H9 (cell line): ENCODE measurements around the gene MYLK4. TPM values are rescaled to one million over a fixed set of nuclear protein-coding genes. Genes with fewer than 3 reads are reported as not detected.

Source experiments
- DNase-seq: peaks from one replicate; pipeline ENCODE4 v3.0.0-alpha.2; 2017
- H2AFZ ChIP-seq: one replicate; pipeline ENCODE4 v1.6.1; 2013; ENCODE audit warnings: mild to moderate bottlenecking, low read length, control low read depth, moderate library complexity
- H2AK5ac ChIP-seq: 2 replicates; pipeline ENCODE4 v1.6.1; 2013; ENCODE audit warnings: low read length, control low read depth, mixed read lengths; ENCODE audit not compliant: insufficient read length
- H2BK120ac ChIP-seq: one replicate; pipeline ENCODE4 v1.6.1; 2013; ENCODE audit warnings: low read depth, mild to moderate bottlenecking, low read length, control low read depth, inconsistent platforms; ENCODE audit not compliant: poor library complexity, severe bottlenecking
- H2BK12ac ChIP-seq: 2 replicates; pipeline ENCODE4 v1.6.1; 2013; ENCODE audit warnings: low read length, control low read depth, mixed read lengths, low read depth; ENCODE audit not compliant: insufficient read length
- H2BK15ac ChIP-seq: 2 replicates; pipeline ENCODE4 v1.6.1; 2013; ENCODE audit warnings: low read depth, low read length, control low read depth
- H2BK20ac ChIP-seq: one replicate; pipeline ENCODE4 v1.6.1; 2013; ENCODE audit warnings: low read depth, mild to moderate bottlenecking, low read length, control low read depth, inconsistent platforms; ENCODE audit not compliant: poor library complexity, severe bottlenecking
- H2BK5ac ChIP-seq: 2 replicates; pipeline ENCODE4 v1.6.1; 2013; ENCODE audit warnings: low read length, control low read depth, mixed read lengths; ENCODE audit not compliant: insufficient read length
- H3K14ac ChIP-seq: 2 replicates; pipeline ENCODE4 v1.6.1; 2013; ENCODE audit warnings: low read length, control low read depth; ENCODE audit not compliant: insufficient read depth
- H3K18ac ChIP-seq: 2 replicates; pipeline ENCODE4 v1.6.1; 2013; ENCODE audit warnings: low read depth, mild to moderate bottlenecking, mixed read lengths, low read length, control low read depth; ENCODE audit not compliant: insufficient read length
- H3K23ac ChIP-seq: 2 replicates; pipeline ENCODE4 v1.6.1; 2013; ENCODE audit warnings: low read length, control low read depth, mixed read lengths, low read depth; ENCODE audit not compliant: insufficient read length
- H3K23me2 ChIP-seq: 2 replicates; pipeline ENCODE4 v1.6.1; 2013; ENCODE audit warnings: low read depth, mild to moderate bottlenecking, mixed read lengths, low read length, control low read depth; ENCODE audit not compliant: insufficient read length, poor library complexity, severe bottlenecking
- H3K27ac ChIP-seq: 2 replicates; pipeline ENCODE4 v1.5.1; 2013; ENCODE audit warnings: low read length, control low read depth, mixed read lengths, low read depth; ENCODE audit not compliant: insufficient read length
- H3K27me3 ChIP-seq: 2 replicates; pipeline ENCODE4 v1.6.1; 2013; ENCODE audit warnings: low read length, control low read depth, inconsistent platforms; ENCODE audit not compliant: insufficient read depth
- H3K4ac ChIP-seq: 2 replicates; pipeline ENCODE4 v1.6.1; 2013; ENCODE audit warnings: low read depth, mild to moderate bottlenecking, control low read depth, inconsistent platforms, low read length, moderate library complexity
- H3K4me1 ChIP-seq: 2 replicates; pipeline ENCODE4 v1.6.1; 2013; ENCODE audit warnings: low read length, control low read depth, inconsistent platforms; ENCODE audit not compliant: insufficient read depth
- H3K4me2 ChIP-seq: 2 replicates; pipeline ENCODE4 v1.6.1; 2013; ENCODE audit warnings: low read length, control low read depth, mixed read lengths; ENCODE audit not compliant: insufficient read length, insufficient read depth
- H3K56ac ChIP-seq: 2 replicates; pipeline ENCODE4 v1.6.1; 2013; ENCODE audit warnings: low read depth, mild to moderate bottlenecking, mixed read lengths, low read length, control low read depth; ENCODE audit not compliant: insufficient read length
- H3K79me1 ChIP-seq: 2 replicates; pipeline ENCODE4 v1.6.1; 2013; ENCODE audit warnings: low read depth, mild to moderate bottlenecking, moderate library complexity, low read length, control low read depth, inconsistent platforms; ENCODE audit not compliant: insufficient read depth, poor library complexity, severe bottlenecking
- H3K79me2 ChIP-seq: 2 replicates; pipeline ENCODE4 v1.6.1; 2013; ENCODE audit warnings: low read length, control low read depth, inconsistent platforms; ENCODE audit not compliant: insufficient read depth
- H3K9ac ChIP-seq: 2 replicates; pipeline ENCODE4 v1.6.1; 2013; ENCODE audit warnings: low read length, control low read depth, mixed read lengths; ENCODE audit not compliant: insufficient read length; ENCODE audit errors: extremely low read depth
- H3K9me3 ChIP-seq: one replicate; pipeline ENCODE4 v1.6.1; 2013; ENCODE audit warnings: low read depth, low read length, inconsistent platforms; ENCODE audit not compliant: control insufficient read depth
- H3T11ph ChIP-seq: one replicate; pipeline ENCODE4 v1.6.1; 2013; ENCODE audit warnings: mild to moderate bottlenecking, low read length, control low read depth, inconsistent platforms
- H4K20me1 ChIP-seq: one replicate; pipeline ENCODE4 v1.6.1; 2013; ENCODE audit not compliant: control insufficient read depth, insufficient read length, insufficient read depth
- H4K5ac ChIP-seq: 2 replicates; pipeline ENCODE4 v1.6.1; 2013; ENCODE audit warnings: low read depth, mild to moderate bottlenecking, mixed read lengths, low read length, control low read depth; ENCODE audit not compliant: insufficient read length
- H4K8ac ChIP-seq: replicated peaks from 2 replicates; pipeline ENCODE4 v1.6.1; 2013; ENCODE audit warnings: low read length, control low read depth, mixed read lengths, low read depth; ENCODE audit not compliant: insufficient read length
- H4K91ac ChIP-seq: 2 replicates; pipeline ENCODE4 v1.6.1; 2013; ENCODE audit warnings: low read depth, mild to moderate bottlenecking, moderate library complexity, mixed read lengths, low read length, control low read depth; ENCODE audit not compliant: insufficient read length
- H3K27ac Mint-ChIP-seq, 3 experiments: 2 replicates in 2 of 3; 3 replicates in 1 of 3; pipeline ENCODE4 v1.8.0; 2020 to 2021; ENCODE audit warnings: mixed read lengths in 3 of 3, mild to moderate bottlenecking in 1 of 3, moderate library complexity in 1 of 3
- H3K27me3 Mint-ChIP-seq: 2 replicates; pipeline ENCODE4 v1.8.0; 2021; ENCODE audit warnings: low read depth, mild to moderate bottlenecking, moderate library complexity, mixed read lengths
- H3K36me3 Mint-ChIP-seq, 3 experiments: 2 replicates in 2 of 3; 3 replicates in 1 of 3; pipeline ENCODE4 v1.8.0; 2020 to 2021; ENCODE audit warnings: low read depth in 3 of 3, mixed read lengths in 3 of 3; ENCODE audit not compliant: insufficient read depth in 1 of 3
- H3K4me1 Mint-ChIP-seq, 2 experiments: 2 replicates each; pipeline ENCODE4 v1.8.0; 2020; ENCODE audit warnings: mixed read lengths in 2 of 2
- H3K4me3 Mint-ChIP-seq, 2 experiments: 2 replicates in 1 of 2; 3 replicates in 1 of 2; pipeline ENCODE4 v1.8.0; 2020 to 2021; ENCODE audit warnings: mild to moderate bottlenecking in 2 of 2, mixed read lengths in 2 of 2, moderate library complexity in 1 of 2
- H3K9me3 Mint-ChIP-seq, 2 experiments: 2 replicates in 1 of 2; 3 replicates in 1 of 2; pipeline ENCODE4 v1.8.0; 2020; ENCODE audit warnings: mild to moderate bottlenecking in 2 of 2, mixed read lengths in 2 of 2, moderate library complexity in 1 of 2
- WGBS: extraction: QIAGEN DNeasy Blood & Tissue Kit; methylation state at CpG from one replicate; pipeline ENCODE4 v1.1.7; 2013; ENCODE audit warnings: missing lambda C conversion rate, low lambda C conversion rate, mixed read lengths; ENCODE audit not compliant: insufficient read length; ENCODE audit errors: extremely low coverage; 5-methylcytosine and 5-hydroxymethylcytosine counted together
- total RNA-seq: library from RNA; stranded (reverse); gene quantifications from 2 replicates; pipeline ENCODE4 v1.2.1, GENCODE V29; 2021
- TF ChIP-seq, protein P1 (sequence below): fragments of 200-600 bp; sonication (generic); conservative IDR thresholded peaks from 3 replicates; pipeline ENCODE4 v1.8.0; 2021; ENCODE audit warnings: antibody characterized with exemption, mild to moderate bottlenecking

MYLK4 gene
- total RNA-seq, 1 experiment from 2014 or later = 0.28 TPM

DNA sequence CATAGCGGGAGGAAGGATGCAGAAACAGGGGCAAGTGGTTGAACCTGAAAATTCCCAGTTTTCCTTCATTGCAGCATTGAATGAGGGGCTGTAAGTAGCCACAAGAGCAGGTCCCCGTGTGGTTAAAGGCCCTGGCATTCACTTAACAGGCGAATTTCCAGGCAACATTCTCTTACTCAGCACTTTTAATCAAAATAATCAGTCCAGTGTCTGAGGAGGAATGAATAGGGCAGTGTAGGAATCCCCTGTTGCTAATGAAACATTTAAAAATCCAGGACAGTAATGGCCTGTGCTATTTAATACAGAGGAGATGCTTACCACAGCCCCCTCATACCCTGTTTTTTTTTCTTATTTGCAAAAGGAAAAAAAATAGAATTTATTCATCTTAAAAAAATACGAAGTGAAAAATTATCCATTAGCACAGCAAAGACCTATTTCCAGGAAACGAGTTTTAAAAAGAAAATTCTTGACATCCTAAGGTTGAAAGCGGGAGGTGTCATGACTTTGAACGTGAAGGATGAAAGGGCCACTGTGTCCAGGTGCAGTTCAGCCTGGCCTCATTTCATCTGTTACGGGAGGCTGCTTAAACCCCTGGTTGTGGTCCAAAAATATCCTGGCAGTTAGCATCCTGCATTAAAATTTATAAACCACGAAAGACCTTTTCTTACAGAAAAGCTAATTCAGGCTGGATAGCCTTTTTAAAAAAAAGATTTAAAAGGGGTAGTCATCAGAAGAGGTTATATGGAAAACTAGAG, 20.2 kb downstream of the MYLK4 start:
- Histone ChIP-seq H3K23me2 (no peaks in the 10 kb centered on the region), H2AFZ (no peak overlapping the region), H4K5ac (no peak overlapping the region), H3K4me1 (peaks cover 17% of the 10 kb centered on the region; the same call in 1 of the 2 replicates), H2BK20ac (no peak overlapping the region), H3K79me2 (no peaks in the 10 kb centered on the region), H3K27ac (no peak overlapping the region), H3T11ph (no peak overlapping the region), H3K27me3 (no peaks in the 10 kb centered on the region), H3K56ac (no peak overlapping the region), H3K23ac (no peak overlapping the region), H3K9me3 (no peaks in the 10 kb centered on the region), H2BK120ac (no peak overlapping the region), H2BK12ac (no peak overlapping the region), H4K8ac (no peak overlapping the region), H3K18ac (no peak overlapping the region), H3K14ac (no peak overlapping the region), H2BK5ac (no peak overlapping the region), H4K91ac (no peak overlapping the region), H3K4me2 (no peak overlapping the region), H2BK15ac (no peak overlapping the region), H3K9ac (no peak overlapping the region), H2AK5ac (no peak overlapping the region), H3K4ac (no peak overlapping the region), H3K79me1 (no peaks in the 10 kb centered on the region), H4K20me1 (no peaks in the 10 kb centered on the region)
- WGBS = no CpG with 5 or more reads among the region's 9 CpGs
- peaks cover 52 to 59% of the 10 kb centered on the region in 2 experiments for H3K4me1 Mint-ChIP-seq
- no peaks in the 10 kb centered on the region for H3K9me3 Mint-ChIP-seq
- no peak overlapping the region for H3K4me3 Mint-ChIP-seq
- TF ChIP-seq, protein P1, sequence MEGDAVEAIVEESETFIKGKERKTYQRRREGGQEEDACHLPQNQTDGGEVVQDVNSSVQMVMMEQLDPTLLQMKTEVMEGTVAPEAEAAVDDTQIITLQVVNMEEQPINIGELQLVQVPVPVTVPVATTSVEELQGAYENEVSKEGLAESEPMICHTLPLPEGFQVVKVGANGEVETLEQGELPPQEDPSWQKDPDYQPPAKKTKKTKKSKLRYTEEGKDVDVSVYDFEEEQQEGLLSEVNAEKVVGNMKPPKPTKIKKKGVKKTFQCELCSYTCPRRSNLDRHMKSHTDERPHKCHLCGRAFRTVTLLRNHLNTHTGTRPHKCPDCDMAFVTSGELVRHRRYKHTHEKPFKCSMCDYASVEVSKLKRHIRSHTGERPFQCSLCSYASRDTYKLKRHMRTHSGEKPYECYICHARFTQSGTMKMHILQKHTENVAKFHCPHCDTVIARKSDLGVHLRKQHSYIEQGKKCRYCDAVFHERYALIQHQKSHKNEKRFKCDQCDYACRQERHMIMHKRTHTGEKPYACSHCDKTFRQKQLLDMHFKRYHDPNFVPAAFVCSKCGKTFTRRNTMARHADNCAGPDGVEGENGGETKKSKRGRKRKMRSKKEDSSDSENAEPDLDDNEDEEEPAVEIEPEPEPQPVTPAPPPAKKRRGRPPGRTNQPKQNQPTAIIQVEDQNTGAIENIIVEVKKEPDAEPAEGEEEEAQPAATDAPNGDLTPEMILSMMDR = no peak
- H3K27me3 Mint-ChIP-seq = no peaks in the 10 kb centered on the region
- H3K27ac Mint-ChIP-seq = no peak overlapping the region
- no peaks in the 10 kb centered on the region for H3K36me3 Mint-ChIP-seq
- DNase-seq = no peak
